SJCRH30 (cell line): ENCODE data around the gene RYR2. TPM values are rescaled to one million over a fixed set of nuclear protein-coding genes. Genes with fewer than 3 reads are reported as not detected.

ENCODE experiments used
- DNase-seq, 2 experiments: peaks; one replicate each; pipeline ENCODE4 v3.0.0-alpha.2; 2015 to 2020
- H3K27ac ChIP-seq: fragments of 250-450 bp; sonication (Bioruptor Pico); 2 replicates; pipeline ENCODE4 v1.5.1; 2020; ENCODE audit warnings: mild to moderate bottlenecking, moderate library complexity
- H3K27me3 ChIP-seq: fragments of 250-450 bp; sonication (Bioruptor Pico); 2 replicates; pipeline ENCODE4 v1.5.1; 2020; ENCODE audit warnings: mild to moderate bottlenecking, moderate library complexity
- H3K36me3 ChIP-seq: fragments of 250-450 bp; sonication (Bioruptor Pico); 2 replicates; pipeline ENCODE4 v1.5.1; 2020; ENCODE audit warnings: mild to moderate bottlenecking, moderate library complexity
- H3K4me1 ChIP-seq: fragments of 250-450 bp; sonication (Bioruptor Pico); 2 replicates; pipeline ENCODE4 v1.5.1; 2020; ENCODE audit warnings: mild to moderate bottlenecking, moderate library complexity
- H3K4me3 ChIP-seq: fragments of 250-450 bp; sonication (Bioruptor Pico); 2 replicates; pipeline ENCODE4 v1.5.1; 2020; ENCODE audit warnings: mild to moderate bottlenecking, moderate library complexity
- H3K9me3 ChIP-seq: fragments of 250-450 bp; sonication (Bioruptor Pico); replicated peaks from 2 replicates; pipeline ENCODE4 v1.5.1; 2020; ENCODE audit warnings: mild to moderate bottlenecking, moderate library complexity
- total RNA-seq: library from RNA; depleted of rRNA; stranded (reverse); fragments of >200 nt; shearing (Covaris generic); gene quantifications from 2 replicates; pipeline ENCODE4 v1.2.3, GENCODE V29; 2014

Gene RYR2
- total RNA-seq, 1 experiment from 2014 or later: 1.3 TPM

GRCh38 chr1:237205400-237206064 is 163.5 kb downstream of the RYR2 start:
- no peaks in the 10 kb centered on the region for H3K9me3 ChIP-seq
- no peaks in the 10 kb centered on the region for H3K27me3 ChIP-seq
- DNase-seq: no peak
- H3K4me3 ChIP-seq: no peak overlapping the region
- no peak overlapping the region for H3K27ac ChIP-seq
- no peaks in the 10 kb centered on the region for H3K4me1 ChIP-seq
- no peaks in the 10 kb centered on the region for H3K36me3 ChIP-seq

- H3K36me3 ChIP-seq: no peaks in the 10 kb centered on the region
- H3K27me3 ChIP-seq: no peaks in the 10 kb centered on the region
- no peaks in the 10 kb centered on the region for H3K9me3 ChIP-seq
- H3K27ac ChIP-seq: no peak overlapping the region
- no peak for DNase-seq
- no peak overlapping the region for H3K4me3 ChIP-seq
- H3K4me1 ChIP-seq: no peaks in the 10 kb centered on the region
Observed at GRCh38 chr1:237206065-237206414, 164.1 kb downstream of the RYR2 start.

- Histone ChIP-seq H3K4me1 (no peaks in the 10 kb centered on the region), H3K36me3 (no peaks in the 10 kb centered on the region), H3K27ac (no peak overlapping the region), H3K4me3 (no peak overlapping the region), H3K27me3 (no peaks in the 10 kb centered on the region), H3K9me3 (no peaks in the 10 kb centered on the region)
- no peak for DNase-seq
Observed at GRCh38 chr1:237211031-237211430, 169.0 kb downstream of the RYR2 start.

GRCh38 chr1:237211540-237211939 is 169.6 kb downstream of the RYR2 start:
- Histone ChIP-seq H3K4me3 (no peak overlapping the region), H3K9me3 (no peaks in the 10 kb centered on the region), H3K4me1 (no peaks in the 10 kb centered on the region), H3K36me3 (no peaks in the 10 kb centered on the region), H3K27me3 (no peaks in the 10 kb centered on the region), H3K27ac (no peak overlapping the region)
- DNase-seq: no peak

- no peak overlapping the region for H3K4me3 ChIP-seq
- no peaks in the 10 kb centered on the region for H3K27me3 ChIP-seq
- H3K9me3 ChIP-seq: no peaks in the 10 kb centered on the region
- H3K4me1 ChIP-seq: no peaks in the 10 kb centered on the region
- no peaks in the 10 kb centered on the region for H3K36me3 ChIP-seq
- H3K27ac ChIP-seq: no peak overlapping the region
- DNase-seq: no peak
Observed at GRCh38 chr1:237219751-237220642, 178.0 kb downstream of the RYR2 start.

GRCh38 chr1:237223419-237223818 is 181.4 kb downstream of the RYR2 start:
- Histone ChIP-seq H3K9me3 (no peaks in the 10 kb centered on the region), H3K4me3 (no peak overlapping the region), H3K36me3 (no peaks in the 10 kb centered on the region), H3K27ac (no peak overlapping the region), H3K4me1 (no peaks in the 10 kb centered on the region), H3K27me3 (no peaks in the 10 kb centered on the region)
- DNase-seq: no peak

GRCh38 chr1:237226177-237226944 is 184.4 kb downstream of the RYR2 start:
- H3K27me3 ChIP-seq: no peaks in the 10 kb centered on the region
- H3K4me3 ChIP-seq: no peak overlapping the region
- DNase-seq: no peak
- no peaks in the 10 kb centered on the region for H3K36me3 ChIP-seq
- H3K4me1 ChIP-seq: no peaks in the 10 kb centered on the region
- no peaks in the 10 kb centered on the region for H3K9me3 ChIP-seq
- no peak overlapping the region for H3K27ac ChIP-seq

- Histone ChIP-seq H3K9me3 (no peaks in the 10 kb centered on the region), H3K36me3 (no peaks in the 10 kb centered on the region), H3K27ac (no peak overlapping the region), H3K27me3 (no peaks in the 10 kb centered on the region), H3K4me3 (no peak overlapping the region), H3K4me1 (no peaks in the 10 kb centered on the region)
- DNase-seq: no peak
Observed at GRCh38 chr1:237227476-237227875, 185.5 kb downstream of the RYR2 start.

GRCh38 chr1:237228421-237228820 is 186.4 kb downstream of the RYR2 start:
- Histone ChIP-seq H3K4me1 (no peaks in the 10 kb centered on the region), H3K27me3 (no peaks in the 10 kb centered on the region), H3K27ac (no peak overlapping the region), H3K9me3 (no peaks in the 10 kb centered on the region), H3K4me3 (no peak overlapping the region), H3K36me3 (no peaks in the 10 kb centered on the region)
- DNase-seq: no peak

GRCh38 chr1:237229333-237229732 is 187.3 kb downstream of the RYR2 start:
- Histone ChIP-seq H3K9me3 (no peaks in the 10 kb centered on the region), H3K4me3 (no peak overlapping the region), H3K36me3 (no peaks in the 10 kb centered on the region), H3K27ac (no peak overlapping the region), H3K4me1 (no peaks in the 10 kb centered on the region), H3K27me3 (no peaks in the 10 kb centered on the region)
- no peak for DNase-seq

GRCh38 chr1:237232501-237232900 is 190.5 kb downstream of the RYR2 start:
- DNase-seq: no peak
- Histone ChIP-seq H3K9me3 (no peaks in the 10 kb centered on the region), H3K27me3 (no peaks in the 10 kb centered on the region)

GRCh38 chr1:237235091-237235490 is 193.1 kb downstream of the RYR2 start:
- Histone ChIP-seq H3K36me3 (no peaks in the 10 kb centered on the region), H3K27me3 (no peaks in the 10 kb centered on the region), H3K4me1 (no peaks in the 10 kb centered on the region), H3K27ac (no peak overlapping the region), H3K4me3 (no peak overlapping the region), H3K9me3 (no peaks in the 10 kb centered on the region)
- DNase-seq: peak in 1 of 2 experiments; percentile 3

More at GRCh38 chr1:237232501-237232900, 190.5 kb downstream of the RYR2 start:
- no peaks in the 10 kb centered on the region for H3K4me1 ChIP-seq
- no peak overlapping the region for H3K27ac ChIP-seq
- no peaks in the 10 kb centered on the region for H3K36me3 ChIP-seq
- no peak overlapping the region for H3K4me3 ChIP-seq

GRCh38 chr1:237237721-237238120 is 195.7 kb downstream of the RYR2 start:
- Histone ChIP-seq H3K4me1 (no peaks in the 10 kb centered on the region), H3K36me3 (no peaks in the 10 kb centered on the region), H3K9me3 (no peaks in the 10 kb centered on the region), H3K4me3 (no peak overlapping the region), H3K27ac (no peak overlapping the region), H3K27me3 (no peaks in the 10 kb centered on the region)
- no peak for DNase-seq

- Histone ChIP-seq H3K36me3 (no peaks in the 10 kb centered on the region), H3K4me1 (no peaks in the 10 kb centered on the region), H3K9me3 (no peaks in the 10 kb centered on the region), H3K27me3 (no peaks in the 10 kb centered on the region), H3K4me3 (no peak overlapping the region), H3K27ac (no peak overlapping the region)
- DNase-seq: no peak
Observed at GRCh38 chr1:237239248-237239647, 197.3 kb downstream of the RYR2 start.

- H3K9me3 ChIP-seq: no peaks in the 10 kb centered on the region
- H3K4me1 ChIP-seq: no peaks in the 10 kb centered on the region
- H3K4me3 ChIP-seq: no peak overlapping the region
- no peaks in the 10 kb centered on the region; the same call in 1 of the 2 replicates for H3K27me3 ChIP-seq
- H3K27ac ChIP-seq: no peak overlapping the region
- DNase-seq: no peak
- H3K36me3 ChIP-seq: no peaks in the 10 kb centered on the region
Observed at GRCh38 chr1:237241038-237241437, 199.1 kb downstream of the RYR2 start.
